WTC11 (cell line): Measurements from ENCODE around the gene CCBE1. TPM values are rescaled to one million over a fixed set of nuclear protein-coding genes. Genes with fewer than 3 reads are reported as not detected.

Experiments used
- ATAC-seq: fragments of 200-7000 bp; cut with Tn5 transposase; 2 replicates; pipeline ENCODE4 v1.10.0; 2021; ENCODE audit warnings: mild to moderate bottlenecking, moderate library complexity
- CTCF ChIA-PET: fragments of 300-600 bp; sonication (Branson Sonifier 250); formaldehyde crosslinking; loops from one replicate; lab custom pipeline; 2021; ENCODE audit warnings: antibody characterized with exemption; lab: Charles Lee
- POLR2A ChIA-PET: fragments of 350-600 bp; sonication (Branson Sonifier 250); formaldehyde crosslinking; loops from one replicate; lab custom pipeline; 2021; ENCODE audit warnings: antibody characterized with exemption; lab: Charles Lee
- DNase-seq: peaks from one replicate; pipeline ENCODE4 v3.0.0; 2021; ENCODE audit warnings: low spot score
- H3K27ac Mint-ChIP-seq: 2 replicates; pipeline ENCODE4 v1.8.0; 2021; ENCODE audit warnings: mixed read lengths
- H3K27me3 Mint-ChIP-seq: 2 replicates; pipeline ENCODE4 v1.8.0; 2021; ENCODE audit warnings: low read depth, mild to moderate bottlenecking, moderate library complexity, mixed read lengths
- H3K36me3 Mint-ChIP-seq: 2 replicates; pipeline ENCODE4 v1.8.0; 2021; ENCODE audit warnings: mixed read lengths
- H3K4me1 Mint-ChIP-seq: 2 replicates; pipeline ENCODE4 v1.8.0; 2022; ENCODE audit warnings: mixed read lengths
- H3K4me3 Mint-ChIP-seq: 2 replicates; pipeline ENCODE4 v1.8.0; 2021; ENCODE audit warnings: mild to moderate bottlenecking, moderate library complexity, mixed read lengths
- H3K9me3 Mint-ChIP-seq: 2 replicates; pipeline ENCODE4 v1.8.0; 2021; ENCODE audit warnings: mixed read lengths
- AFF4 ChIP-seq: sonication (generic); formaldehyde crosslinking; IDR thresholded peaks from 2 replicates; pipeline ENCODE4 v1.8.1; 2023; ENCODE audit warnings: mild to moderate bottlenecking, missing genetic modification reagents, borderline replicate concordance
- CBFB ChIP-seq: sonication (generic); formaldehyde crosslinking; IDR thresholded peaks from 2 replicates; pipeline ENCODE4 v1.8.1; 2022; ENCODE audit warnings: mild to moderate bottlenecking, low read depth, missing genetic modification reagents
- CTCF ChIP-seq: fragments of 200-600 bp; IDR thresholded peaks from 2 replicates; pipeline ENCODE4 v1.8.0; 2022; ENCODE audit warnings: antibody characterized with exemption
- FOXP1 ChIP-seq: sonication (generic); formaldehyde crosslinking; IDR thresholded peaks from 2 replicates; pipeline ENCODE4 v1.8.0; 2022; ENCODE audit warnings: missing genetic modification reagents, mild to moderate bottlenecking, moderate library complexity, borderline replicate concordance
- FOXP4 ChIP-seq: sonication (generic); formaldehyde crosslinking; IDR thresholded peaks from 2 replicates; pipeline ENCODE4 v1.8.0; 2022; ENCODE audit warnings: mild to moderate bottlenecking, missing genetic modification reagents
- GTF2I ChIP-seq: fragments of 250-450 bp; sonication (Bioruptor Pico); conservative IDR thresholded peaks from 2 replicates; pipeline ENCODE4 v1.4.0; 2021; ENCODE audit warnings: mild to moderate bottlenecking
- JAZF1 ChIP-seq: fragments of 250-450 bp; sonication (Bioruptor Pico); IDR thresholded peaks from 2 replicates; pipeline ENCODE4 v1.9.0; 2021; ENCODE audit warnings: moderate library complexity, mild to moderate bottlenecking, inconsistent platforms
- NR2C2 ChIP-seq: sonication (generic); formaldehyde crosslinking; IDR thresholded peaks from 2 replicates; pipeline ENCODE4 v1.8.0; 2022; ENCODE audit warnings: mild to moderate bottlenecking, missing genetic modification reagents
- NR3C1 ChIP-seq: sonication (generic); formaldehyde crosslinking; conservative IDR thresholded peaks from 2 replicates; pipeline ENCODE4 v1.8.1; 2023; ENCODE audit warnings: low read depth, mild to moderate bottlenecking, missing genetic modification reagents
- OVOL2 ChIP-seq: fragments of 250-450 bp; sonication (Bioruptor Pico); IDR thresholded peaks from 2 replicates; pipeline ENCODE4 v1.9.0; 2021; ENCODE audit warnings: mild to moderate bottlenecking, borderline replicate concordance
- RELA ChIP-seq: sonication (generic); formaldehyde crosslinking; IDR thresholded peaks from 2 replicates; pipeline ENCODE4 v1.8.1; 2022; ENCODE audit warnings: missing genetic modification reagents, mild to moderate bottlenecking, borderline replicate concordance
- RORB ChIP-seq: fragments of 250-450 bp; sonication (Bioruptor Pico); IDR thresholded peaks from 2 replicates; pipeline ENCODE4 v1.9.0; 2021; ENCODE audit warnings: mild to moderate bottlenecking
- TCF7 ChIP-seq: sonication (generic); formaldehyde crosslinking; IDR thresholded peaks from 2 replicates; pipeline ENCODE4 v1.8.0; 2022; ENCODE audit warnings: mild to moderate bottlenecking, low read depth, missing genetic modification reagents, moderate library complexity
- TP53 ChIP-seq: sonication (generic); formaldehyde crosslinking; IDR thresholded peaks from 2 replicates; pipeline ENCODE4 v1.8.1; 2023; ENCODE audit warnings: mild to moderate bottlenecking, missing genetic modification reagents
- ZNF232 ChIP-seq: sonication (generic); formaldehyde crosslinking; IDR thresholded peaks from 2 replicates; pipeline ENCODE4 v1.8.0; 2022; ENCODE audit warnings: mild to moderate bottlenecking, missing genetic modification reagents
- ZNF317 ChIP-seq: sonication (generic); formaldehyde crosslinking; IDR thresholded peaks from 2 replicates; pipeline ENCODE4 v1.8.1; 2023; ENCODE audit warnings: low read depth, mild to moderate bottlenecking, moderate library complexity, missing genetic modification reagents, borderline replicate concordance
- ZNF423 ChIP-seq: fragments of 250-450 bp; sonication (Bioruptor Pico); IDR thresholded peaks from 2 replicates; pipeline ENCODE4 v2.1.2; 2022; ENCODE audit warnings: mild to moderate bottlenecking, moderate library complexity
- total RNA-seq: library from RNA; stranded (reverse); gene quantifications from 3 replicates; pipeline ENCODE4 v1.2.3, GENCODE V29; 2021
- TF ChIP-seq, protein P1 (sequence below): sonication (generic); formaldehyde crosslinking; IDR thresholded peaks from 2 replicates; pipeline ENCODE4 v1.8.1; 2023; ENCODE audit warnings: mild to moderate bottlenecking, missing genetic modification reagents, moderate library complexity
- TF ChIP-seq, protein P2 (sequence below): sonication (generic); formaldehyde crosslinking; IDR thresholded peaks from 2 replicates; pipeline ENCODE4 v1.8.1; 2022; ENCODE audit warnings: mild to moderate bottlenecking, moderate library complexity, missing genetic modification reagents
- TF ChIP-seq, protein P3 (sequence below): sonication (generic); formaldehyde crosslinking; IDR thresholded peaks from 2 replicates; pipeline ENCODE4 v1.8.0; 2022; ENCODE audit warnings: missing genetic modification reagents

Gene CCBE1
- total RNA-seq, 1 experiment from 2014 or later, result 9.7 TPM

DNA sequence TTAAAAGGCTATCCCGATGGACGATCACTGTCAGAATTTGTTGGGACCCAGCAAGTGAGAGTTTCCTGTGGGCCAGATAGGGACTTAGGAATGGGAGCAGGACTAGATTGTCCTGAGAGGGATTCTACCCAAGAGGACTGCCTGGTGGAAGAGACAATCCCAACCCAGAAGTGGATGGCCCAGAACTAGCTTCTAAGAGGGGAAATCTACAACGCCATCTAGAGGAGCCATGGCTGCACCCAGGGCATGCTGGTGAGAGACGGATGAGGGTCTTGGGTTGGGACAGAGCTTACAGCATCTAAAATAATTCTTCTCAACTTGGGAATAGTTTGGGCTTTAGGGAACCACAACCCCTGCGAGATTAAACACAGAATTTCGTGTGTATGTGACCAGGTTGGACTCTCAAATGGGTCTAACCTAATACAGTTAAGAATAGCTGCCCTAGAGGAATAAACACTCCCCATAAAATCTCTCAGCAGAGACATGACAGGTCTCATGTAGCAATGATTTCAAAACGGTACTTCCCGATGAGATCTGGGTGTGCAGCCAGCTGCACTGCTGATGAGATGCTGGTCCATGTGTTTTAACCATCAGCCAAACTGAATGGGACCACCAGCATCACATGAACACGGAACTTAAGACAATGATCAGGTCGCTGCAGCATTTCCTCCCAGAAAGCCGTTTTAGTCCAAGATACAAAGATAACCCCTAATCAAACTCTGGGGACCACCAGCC lies 50.8 kb downstream of the CCBE1 start:
- peak; percentile 37 for DNase-seq
- ATAC-seq, result peak; percentile 89
- Mint-ChIP-seq H3K4me3 (no peak overlapping the region), H3K27ac (no peak overlapping the region), H3K36me3 (no peaks in the 10 kb centered on the region), H3K27me3 (no peaks in the 10 kb centered on the region), H3K9me3 (no peaks in the 10 kb centered on the region), H3K4me1 (peaks cover 33% of the 10 kb centered on the region)
- TF ChIP-seq TCF7 (CRISPR knock-in tag), result no peak
- 0 out of 2 replicates have a peak, but pooled peaks have one; percentile 17 for TF ChIP-seq CTCF
- POLR2A ChIA-PET, result no interaction called here
- CTCF ChIA-PET, result interaction anchor here (0.7 to 2.1 kb wide), 20 partner anchors 10 to 187 kb away, joined by 3 to 22 read pairs (median 4); partner anchors contain the start of gene CCBE1

DNA sequence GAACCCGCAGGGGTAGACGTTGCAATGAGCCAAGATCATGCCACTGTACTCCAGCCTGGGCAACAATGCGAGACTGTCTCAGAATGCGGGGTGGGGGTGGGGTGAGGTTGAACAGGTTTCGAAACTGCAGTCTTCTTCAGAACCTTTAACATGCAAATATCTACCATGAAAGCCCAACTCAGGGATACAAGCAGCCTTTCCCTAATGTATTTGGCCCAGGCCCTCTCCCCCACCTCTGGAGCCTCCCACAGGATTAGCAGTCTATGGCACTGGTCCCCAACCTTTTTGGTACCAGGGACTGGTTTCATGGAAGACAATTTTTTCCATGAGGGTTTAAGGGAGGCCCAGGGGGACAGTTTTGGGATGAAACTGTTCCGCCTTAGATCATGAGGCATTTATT lies 53.5 kb downstream of the CCBE1 start:
- Mint-ChIP-seq H3K36me3 (no peaks in the 10 kb centered on the region), H3K27me3 (no peaks in the 10 kb centered on the region), H3K4me1 (peaks cover 28% of the 10 kb centered on the region), H3K9me3 (no peaks in the 10 kb centered on the region), H3K4me3 (no peak overlapping the region), H3K27ac (no peak overlapping the region)
- DNase-seq, result no peak
- peak; percentile 57 for ATAC-seq
- TF ChIP-seq, protein P1, sequence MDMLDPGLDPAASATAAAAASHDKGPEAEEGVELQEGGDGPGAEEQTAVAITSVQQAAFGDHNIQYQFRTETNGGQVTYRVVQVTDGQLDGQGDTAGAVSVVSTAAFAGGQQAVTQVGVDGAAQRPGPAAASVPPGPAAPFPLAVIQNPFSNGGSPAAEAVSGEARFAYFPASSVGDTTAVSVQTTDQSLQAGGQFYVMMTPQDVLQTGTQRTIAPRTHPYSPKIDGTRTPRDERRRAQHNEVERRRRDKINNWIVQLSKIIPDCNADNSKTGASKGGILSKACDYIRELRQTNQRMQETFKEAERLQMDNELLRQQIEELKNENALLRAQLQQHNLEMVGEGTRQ, result no peak
- TF ChIP-seq, protein P2, sequence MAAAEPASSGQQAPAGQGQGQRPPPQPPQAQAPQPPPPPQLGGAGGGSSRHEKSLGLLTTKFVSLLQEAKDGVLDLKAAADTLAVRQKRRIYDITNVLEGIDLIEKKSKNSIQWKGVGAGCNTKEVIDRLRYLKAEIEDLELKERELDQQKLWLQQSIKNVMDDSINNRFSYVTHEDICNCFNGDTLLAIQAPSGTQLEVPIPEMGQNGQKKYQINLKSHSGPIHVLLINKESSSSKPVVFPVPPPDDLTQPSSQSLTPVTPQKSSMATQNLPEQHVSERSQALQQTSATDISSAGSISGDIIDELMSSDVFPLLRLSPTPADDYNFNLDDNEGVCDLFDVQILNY (CRISPR knock-in tag), result no peak
- TF ChIP-seq OVOL2 (no peak), ZNF232 (no peak), JAZF1 (CRISPR knock-in tag) (no peak), RORB (CRISPR knock-in tag) (no peak), FOXP1 (CRISPR knock-in tag) (no peak), ZNF317 (CRISPR knock-in tag) (no peak), NR2C2 (no peak), RELA (no peak), ZNF423 (CRISPR knock-in tag) (no peak), AFF4 (CRISPR knock-in tag) (no peak), CBFB (no peak), FOXP4 (CRISPR knock-in tag) (no peak), TP53 (CRISPR knock-in tag) (no peak), GTF2I (CRISPR knock-in tag) (no peak), TCF7 (CRISPR knock-in tag) (no peak), NR3C1 (CRISPR knock-in tag) (no peak)
- TF ChIP-seq, protein P3, sequence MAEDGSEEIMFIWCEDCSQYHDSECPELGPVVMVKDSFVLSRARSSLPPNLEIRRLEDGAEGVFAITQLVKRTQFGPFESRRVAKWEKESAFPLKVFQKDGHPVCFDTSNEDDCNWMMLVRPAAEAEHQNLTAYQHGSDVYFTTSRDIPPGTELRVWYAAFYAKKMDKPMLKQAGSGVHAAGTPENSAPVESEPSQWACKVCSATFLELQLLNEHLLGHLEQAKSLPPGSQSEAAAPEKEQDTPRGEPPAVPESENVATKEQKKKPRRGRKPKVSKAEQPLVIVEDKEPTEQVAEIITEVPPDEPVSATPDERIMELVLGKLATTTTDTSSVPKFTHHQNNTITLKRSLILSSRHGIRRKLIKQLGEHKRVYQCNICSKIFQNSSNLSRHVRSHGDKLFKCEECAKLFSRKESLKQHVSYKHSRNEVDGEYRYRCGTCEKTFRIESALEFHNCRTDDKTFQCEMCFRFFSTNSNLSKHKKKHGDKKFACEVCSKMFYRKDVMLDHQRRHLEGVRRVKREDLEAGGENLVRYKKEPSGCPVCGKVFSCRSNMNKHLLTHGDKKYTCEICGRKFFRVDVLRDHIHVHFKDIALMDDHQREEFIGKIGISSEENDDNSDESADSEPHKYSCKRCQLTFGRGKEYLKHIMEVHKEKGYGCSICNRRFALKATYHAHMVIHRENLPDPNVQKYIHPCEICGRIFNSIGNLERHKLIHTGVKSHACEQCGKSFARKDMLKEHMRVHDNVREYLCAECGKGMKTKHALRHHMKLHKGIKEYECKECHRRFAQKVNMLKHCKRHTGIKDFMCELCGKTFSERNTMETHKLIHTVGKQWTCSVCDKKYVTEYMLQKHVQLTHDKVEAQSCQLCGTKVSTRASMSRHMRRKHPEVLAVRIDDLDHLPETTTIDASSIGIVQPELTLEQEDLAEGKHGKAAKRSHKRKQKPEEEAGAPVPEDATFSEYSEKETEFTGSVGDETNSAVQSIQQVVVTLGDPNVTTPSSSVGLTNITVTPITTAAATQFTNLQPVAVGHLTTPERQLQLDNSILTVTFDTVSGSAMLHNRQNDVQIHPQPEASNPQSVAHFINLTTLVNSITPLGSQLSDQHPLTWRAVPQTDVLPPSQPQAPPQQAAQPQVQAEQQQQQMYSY, result no peak
- ChIA-PET POLR2A (no interaction called here), CTCF (no interaction called here)
